ENCODE data around the gene PLEKHG3. TPM values are rescaled to one million over a fixed set of nuclear protein-coding genes. Genes with fewer than 3 reads are reported as not detected.

Gene PLEKHG3
- total and polyA plus RNA-seq, 4 donors: 32.1 to 53.9 (median 42.2) TPM

- no peak overlapping the region for H3K27ac ChIP-seq (ENCODE audit: low read depth, low read length)
- 65% methylated on average over 2 of the region's 6 CpGs for WGBS (ENCODE audit: insufficient coverage)
- DNase-seq (ENCODE audit: low read depth in 4 of 6, low spot score in 6 of 6): no peak
These were observed 30.5 kb upstream of the PLEKHG3 start for GRCh38 chr14:64673748-64674147.

GRCh38 chr14:64674829-64675228 is 29.4 kb upstream of the PLEKHG3 start:
- Histone ChIP-seq H3K27me3 (ENCODE audit: control insufficient read depth, insufficient read depth, low read length) (no peaks in the 10 kb centered on the region), H3K4me1 (ENCODE audit: control insufficient read depth, insufficient read depth, low read length) (no peaks in the 10 kb centered on the region), H3K27ac (ENCODE audit: low read depth, low read length) (no peak overlapping the region), H3K4me3 (ENCODE audit: low read depth, low read length) (no peak overlapping the region), H3K36me3 (ENCODE audit: control insufficient read depth, insufficient read depth, low read length) (no peaks in the 10 kb centered on the region), H3K9me3 (ENCODE audit: control insufficient read depth, insufficient read depth, low read length) (no peaks in the 10 kb centered on the region)
- 83% methylated on average over 9 of the region's 10 CpGs for WGBS (ENCODE audit: insufficient coverage)
- no peak for DNase-seq (ENCODE audit: low read depth in 4 of 6, low spot score in 6 of 6)

More at GRCh38 chr14:64673748-64674147, 30.5 kb upstream of the PLEKHG3 start:
- no peaks in the 10 kb centered on the region for H3K4me1 ChIP-seq (ENCODE audit: control insufficient read depth, insufficient read depth, low read length)
- H3K36me3 ChIP-seq (ENCODE audit: control insufficient read depth, insufficient read depth, low read length): no peaks in the 10 kb centered on the region
- no peaks in the 10 kb centered on the region for H3K27me3 ChIP-seq (ENCODE audit: control insufficient read depth, insufficient read depth, low read length)
- H3K4me3 ChIP-seq (ENCODE audit: low read depth, low read length): no peak overlapping the region
- H3K9me3 ChIP-seq (ENCODE audit: control insufficient read depth, insufficient read depth, low read length): no peaks in the 10 kb centered on the region

- peaks cover 3% of the 10 kb centered on the region for H3K4me1 ChIP-seq (ENCODE audit: control insufficient read depth, insufficient read depth, low read length)
- no peak overlapping the region for H3K4me3 ChIP-seq (ENCODE audit: low read depth, low read length)
- 80% methylated on average over 2 of the region's 3 CpGs for WGBS (ENCODE audit: insufficient coverage)
- H3K9me3 ChIP-seq (ENCODE audit: control insufficient read depth, insufficient read depth, low read length): no peaks in the 10 kb centered on the region
- no peak overlapping the region for H3K27ac ChIP-seq (ENCODE audit: low read depth, low read length)
- H3K27me3 ChIP-seq (ENCODE audit: control insufficient read depth, insufficient read depth, low read length): no peaks in the 10 kb centered on the region
- no peak for DNase-seq (ENCODE audit: low read depth in 4 of 6, low spot score in 6 of 6)
- no peaks in the 10 kb centered on the region for H3K36me3 ChIP-seq (ENCODE audit: control insufficient read depth, insufficient read depth, low read length)
These were observed 28.9 kb upstream of the PLEKHG3 start for GRCh38 chr14:64675312-64675711.

GRCh38 chr14:64676410-64677008 is 27.7 kb upstream of the PLEKHG3 start:
- H3K27ac ChIP-seq (ENCODE audit: low read depth, low read length): no peak overlapping the region
- 97% methylated on average over 3 of the region's 3 CpGs for WGBS (ENCODE audit: insufficient coverage)
- H3K4me3 ChIP-seq (ENCODE audit: low read depth, low read length): no peak overlapping the region
- H3K4me1 ChIP-seq (ENCODE audit: control insufficient read depth, insufficient read depth, low read length): peaks cover 14% of the 10 kb centered on the region
- H3K36me3 ChIP-seq (ENCODE audit: control insufficient read depth, insufficient read depth, low read length): no peaks in the 10 kb centered on the region
- no peaks in the 10 kb centered on the region for H3K9me3 ChIP-seq (ENCODE audit: control insufficient read depth, insufficient read depth, low read length)
- DNase-seq (ENCODE audit: low read depth in 4 of 6, low spot score in 6 of 6): no peak
- no peaks in the 10 kb centered on the region for H3K27me3 ChIP-seq (ENCODE audit: control insufficient read depth, insufficient read depth, low read length)

GRCh38 chr14:64680013-64680713 is 24.1 kb upstream of the PLEKHG3 start:
- Histone ChIP-seq H3K4me1 (ENCODE audit: control insufficient read depth, insufficient read depth, low read length) (peaks cover 45% of the 10 kb centered on the region), H3K9me3 (ENCODE audit: control insufficient read depth, insufficient read depth, low read length) (no peaks in the 10 kb centered on the region), H3K4me3 (ENCODE audit: low read depth, low read length) (no peak overlapping the region), H3K36me3 (ENCODE audit: control insufficient read depth, insufficient read depth, low read length) (no peaks in the 10 kb centered on the region), H3K27ac (ENCODE audit: low read depth, low read length) (peak overlapping the region; percentile 85), H3K27me3 (ENCODE audit: control insufficient read depth, insufficient read depth, low read length) (no peaks in the 10 kb centered on the region)
- peak in 1 of 6 donors; percentile 29 for DNase-seq (ENCODE audit: low read depth in 4 of 6, low spot score in 6 of 6)
- 72% methylated on average over 10 of the region's 10 CpGs for WGBS (ENCODE audit: insufficient coverage)

GRCh38 chr14:64680714-64681065 is 23.5 kb upstream of the PLEKHG3 start:
- WGBS (ENCODE audit: insufficient coverage): 89% methylated on average over 3 of the region's 3 CpGs
- H3K27ac ChIP-seq (ENCODE audit: low read depth, low read length): peak overlapping the region; percentile 85
- DNase-seq (ENCODE audit: low read depth in 4 of 6, low spot score in 6 of 6): no peak
- no peaks in the 10 kb centered on the region for H3K9me3 ChIP-seq (ENCODE audit: control insufficient read depth, insufficient read depth, low read length)
- H3K27me3 ChIP-seq (ENCODE audit: control insufficient read depth, insufficient read depth, low read length): no peaks in the 10 kb centered on the region
- peaks cover 49% of the 10 kb centered on the region for H3K4me1 ChIP-seq (ENCODE audit: control insufficient read depth, insufficient read depth, low read length)
- H3K36me3 ChIP-seq (ENCODE audit: control insufficient read depth, insufficient read depth, low read length): no peaks in the 10 kb centered on the region
- no peak overlapping the region for H3K4me3 ChIP-seq (ENCODE audit: low read depth, low read length)

GRCh38 chr14:64681796-64682710 is 22.2 kb upstream of the PLEKHG3 start:
- H3K4me1 ChIP-seq (ENCODE audit: control insufficient read depth, insufficient read depth, low read length): peaks cover 53% of the 10 kb centered on the region
- no peaks in the 10 kb centered on the region for H3K36me3 ChIP-seq (ENCODE audit: control insufficient read depth, insufficient read depth, low read length)
- DNase-seq (ENCODE audit: low read depth in 4 of 6, low spot score in 6 of 6): peak in 3 of 6 donors; percentile 62 to 90 (median 67)
- no peaks in the 10 kb centered on the region for H3K27me3 ChIP-seq (ENCODE audit: control insufficient read depth, insufficient read depth, low read length)
- WGBS (ENCODE audit: insufficient coverage): 41% methylated on average over 14 of the region's 15 CpGs
- H3K9me3 ChIP-seq (ENCODE audit: control insufficient read depth, insufficient read depth, low read length): no peaks in the 10 kb centered on the region
- peak overlapping the region; percentile 85 for H3K27ac ChIP-seq (ENCODE audit: low read depth, low read length)
- H3K4me3 ChIP-seq (ENCODE audit: low read depth, low read length): no peak overlapping the region

GRCh38 chr14:64682843-64683242 is 21.4 kb upstream of the PLEKHG3 start:
- Histone ChIP-seq H3K4me1 (ENCODE audit: control insufficient read depth, insufficient read depth, low read length) (peaks cover 53% of the 10 kb centered on the region), H3K27ac (ENCODE audit: low read depth, low read length) (peak overlapping the region; percentile 85), H3K4me3 (ENCODE audit: low read depth, low read length) (no peak overlapping the region), H3K27me3 (ENCODE audit: control insufficient read depth, insufficient read depth, low read length) (no peaks in the 10 kb centered on the region), H3K9me3 (ENCODE audit: control insufficient read depth, insufficient read depth, low read length) (no peaks in the 10 kb centered on the region), H3K36me3 (ENCODE audit: control insufficient read depth, insufficient read depth, low read length) (no peaks in the 10 kb centered on the region)
- no peak for DNase-seq (ENCODE audit: low read depth in 4 of 6, low spot score in 6 of 6)
- WGBS (ENCODE audit: insufficient coverage): 93% methylated on average over 5 of the region's 5 CpGs

- H3K27me3 ChIP-seq (ENCODE audit: control insufficient read depth, insufficient read depth, low read length): no peaks in the 10 kb centered on the region
- no peaks in the 10 kb centered on the region for H3K36me3 ChIP-seq (ENCODE audit: control insufficient read depth, insufficient read depth, low read length)
- H3K27ac ChIP-seq (ENCODE audit: low read depth, low read length): peak overlapping the region; percentile 85
- DNase-seq (ENCODE audit: low read depth in 4 of 6, low spot score in 6 of 6): peak in 1 of 6 donors; percentile 66
- WGBS (ENCODE audit: insufficient coverage): 66% methylated on average over 13 of the region's 15 CpGs
- peaks cover 53% of the 10 kb centered on the region for H3K4me1 ChIP-seq (ENCODE audit: control insufficient read depth, insufficient read depth, low read length)
- no peaks in the 10 kb centered on the region for H3K9me3 ChIP-seq (ENCODE audit: control insufficient read depth, insufficient read depth, low read length)
- no peak overlapping the region for H3K4me3 ChIP-seq (ENCODE audit: low read depth, low read length)
These were observed 21.0 kb upstream of the PLEKHG3 start for GRCh38 chr14:64683264-64683663.

Measured in spinal cord (tissue), 10 donors.